H1 (cell line): ENCODE data around the gene AFAP1L2. TPM values are rescaled to one million over a fixed set of nuclear protein-coding genes. Genes with fewer than 3 reads are reported as not detected.

Experiments used
- CBX5 ChIP-seq: fragments of 300-800, 300-1000 bp; sonication (generic); IDR thresholded peaks from 2 replicates; pipeline ENCODE4 v1.7.1; 2016; ENCODE audit warnings: antibody characterized with exemption, low read length, low read depth
- HDAC2 ChIP-seq, 2 experiments: fragments of 300-600 bp in 1 of 2; sonication (generic) in 1 of 2; IDR thresholded peaks; 2 replicates each; pipeline ENCODE4 v1.6.1; 2011 to 2012; ENCODE audit warnings: low read depth in 2 of 2, low read length in 2 of 2, mild to moderate bottlenecking in 2 of 2, moderate library complexity in 2 of 2, borderline replicate concordance in 1 of 2, inconsistent platforms in 1 of 2
- RBBP5 ChIP-seq: IDR thresholded peaks from 2 replicates; pipeline ENCODE4 v1.7.1; 2012; ENCODE audit warnings: low read depth, mild to moderate bottlenecking, inconsistent platforms, low read length, moderate library complexity, borderline replicate concordance
- SRF ChIP-seq: IDR thresholded peaks from 2 replicates; pipeline ENCODE4 v1.6.1; 2011; ENCODE audit warnings: mild to moderate bottlenecking, low read depth, low read length, moderate library complexity
- polyA plus RNA-seq, 7 experiments: library from polyadenylated mRNA; depleted of rRNA in 3 of 7; stranded (reverse) in 5 of 7; unstranded in 2 of 7; fragments of >200 nt in 5 of 7; fragments of 200-250 nt in 2 of 7; gene quantifications; 1 replicate in 5 of 7; 2 replicates in 1 of 7; 4 replicates in 1 of 7; pipeline versions ENCODE4 v1.2.1 to v1.2.3, GENCODE V29; 2011 to 2013; ENCODE audit warnings: missing spikeins in 2 of 7, mixed read lengths in 2 of 7
- total RNA-seq: library from RNA; stranded (reverse); fragmentation: NEBNext Ultra II Directional; extraction: Animal tissue kit (Norgen Biotek cat#: 25700); gene quantifications from 2 replicates; pipeline ENCODE4 v1.2.1, GENCODE V29; 2021

The AFAP1L2 gene
- total and polyA plus RNA-seq, 2 of the 8 experiments (the other 6 are each of a cell fraction or from before 2014, with no cell fraction given): 3.9 to 6.4 TPM

- TF ChIP-seq SRF: no peak
- TF ChIP-seq RBBP5: no peak
- TF ChIP-seq HDAC2 (IDR thresholded peaks at IDR 0.05; ENCODE audit: borderline replicate concordance in 1 of 2, low read depth in 2 of 2, low read length in 2 of 2): no peak
- TF ChIP-seq CBX5: no peak
These were observed 90.4 kb downstream of the AFAP1L2 start (continued) for GRCh38 chr10:114313866-114314265.
